Stimulated activated CD8-positive, alpha-beta memory T cell treated with anti-CD3 and anti-CD28 coated beads, Interleukin-2, amount 100 ng/mL, for 1 hour (primary cell): ENCODE results near the gene MYOT.
A peak's percentile ranks its signal among the peaks of the same experiment; 100 is the strongest.
"Not testable (repeated sequence)": the region's sequence is repeated elsewhere in the genome, so short reads cannot be mapped to it uniquely, and the experiment has no call there.

Experiments used
- DNase-seq, 2 donors: peaks; one replicate each; pipeline ENCODE4 v3.0.0-alpha.2; 2020; ENCODE audit warnings: low read depth in 2 of 2

Gene MYOT

GRCh38 chr5:137856916-137857862 is 10.5 kb upstream of the MYOT start:
- DNase-seq: no peak

- DNase-seq: no peak
Measured at GRCh38 chr5:137858223-137858916, 9.3 kb upstream of the MYOT start.

GRCh38 chr5:137858954-137859353 is 8.7 kb upstream of the MYOT start:
- DNase-seq: no peak

- no peak for DNase-seq
Measured at GRCh38 chr5:137862251-137862650, 5.4 kb upstream of the MYOT start.

GRCh38 chr5:137863653-137864052 is 4.0 kb upstream of the MYOT start:
- not testable (repeated sequence) for DNase-seq

- DNase-seq: no peak
Measured at GRCh38 chr5:137866541-137867388, 895 bp upstream of the MYOT start.

GRCh38 chr5:137870647-137871339 is 3.1 kb downstream of the MYOT start:
- DNase-seq: no peak

- no peak for DNase-seq
Measured at GRCh38 chr5:137871571-137871970, 3.9 kb downstream of the MYOT start.

- no peak for DNase-seq
Measured at GRCh38 chr5:137872466-137872865, 4.8 kb downstream of the MYOT start.

GRCh38 chr5:137876101-137876500 is 8.4 kb downstream of the MYOT start:
- DNase-seq: no peak

GRCh38 chr5:137880313-137880712 is 12.7 kb downstream of the MYOT start:
- no peak for DNase-seq

GRCh38 chr5:137887831-137888230 is 20.2 kb downstream of the MYOT start:
- DNase-seq: no peak

GRCh38 chr5:137888466-137888862 is 20.8 kb downstream of the MYOT start:
- DNase-seq: no peak

- peak; percentile 66 to 68 for DNase-seq
Measured at GRCh38 chr5:137888863-137889759, 21.5 kb downstream of the MYOT start, which contains the start of gene PKD2L2. Gene PKD2L2 (plus strand): TSS chr5:137889457. CDS start chr5:137889492, 35 bp downstream.

GRCh38 chr5:137890845-137891244 is 23.2 kb downstream of the MYOT start:
- DNase-seq: no peak

- DNase-seq: no peak
Measured at GRCh38 chr5:137891849-137892248, 24.2 kb downstream of the MYOT start.

- DNase-seq: no peak
Measured at GRCh38 chr5:137894586-137894985, 26.9 kb downstream of the MYOT start.

- no peak for DNase-seq
Measured at GRCh38 chr5:137896560-137896959, 28.9 kb downstream of the MYOT start.

- no peak for DNase-seq
Measured at GRCh38 chr5:137899493-137899892, 31.8 kb downstream of the MYOT start.
